A549 (cell line): ENCODE results near the gene PLIN3.

Experiments
- BCL3 ChIP-seq: fragments of >200 bp; sonication (Bioruptor Twin); formaldehyde crosslinking; IDR thresholded peaks from 3 replicates; pipeline ENCODE4 v1.6.1; 2016
- CEBPB ChIP-seq, 2 experiments: fragments of >200 bp in 1 of 2; sonication (Bioruptor Twin) in 1 of 2; formaldehyde crosslinking in 1 of 2; IDR thresholded peaks; 2 replicates each; pipeline ENCODE4 v1.6.1; 2012 to 2016
- CTCF ChIP-seq: fragments of >200 bp; sonication (Bioruptor Twin); formaldehyde crosslinking; IDR thresholded peaks from 3 replicates; pipeline ENCODE4 v1.5.1; 2016
- EP300 ChIP-seq, 2 experiments: fragments of >200 bp; sonication (Bioruptor Twin); formaldehyde crosslinking; IDR thresholded peaks; 2 replicates in 1 of 2; 3 replicates in 1 of 2; pipeline ENCODE4 v1.6.1; 2016 to 2017
- HMGXB4 ChIP-seq: fragments of 250-450 bp; sonication (Bioruptor Pico); IDR thresholded peaks from 2 replicates; pipeline ENCODE4 v1.5.0; 2021; ENCODE audit warnings: mild to moderate bottlenecking, moderate library complexity, borderline replicate concordance
- KDM1A ChIP-seq: fragments of 200-600 bp; sonication (generic); IDR thresholded peaks from 2 replicates; pipeline ENCODE4 v1.6.1; 2016; ENCODE audit warnings: low read depth, mild to moderate bottlenecking
- MAFK ChIP-seq: fragments of 450-650 bp; IDR thresholded peaks from 2 replicates; pipeline ENCODE4 v1.6.1; 2014; ENCODE audit not compliant: partially characterized antibody
- MAZ ChIP-seq: fragments of 150-350 bp; IDR thresholded peaks from 2 replicates; pipeline ENCODE4 v1.6.1; 2014; ENCODE audit warnings: antibody characterized with exemption, low read depth, low read length, borderline replicate concordance
- MYC ChIP-seq: IDR thresholded peaks from 2 replicates; pipeline ENCODE4 v1.6.1; 2012; ENCODE audit warnings: mild to moderate bottlenecking, inconsistent platforms, low read length, improper control_type of control experiment, borderline replicate concordance
- PBX3 ChIP-seq: IDR thresholded peaks from 2 replicates; pipeline ENCODE4 v1.6.1; 2012
- POLR2A ChIP-seq: IDR thresholded peaks from 2 replicates; pipeline ENCODE4 v1.6.1; 2012; ENCODE audit warnings: mild to moderate bottlenecking, low read length
- RCOR1 ChIP-seq: fragments of 150-350 bp; IDR thresholded peaks from 2 replicates; pipeline ENCODE4 v1.6.1; 2014; ENCODE audit warnings: antibody characterized with exemption, low read length, low read depth
- RFX5 ChIP-seq: fragments of 450-650 bp; IDR thresholded peaks from 2 replicates; pipeline ENCODE4 v1.7.1; 2014; ENCODE audit warnings: antibody characterized with exemption, mild to moderate bottlenecking, moderate library complexity
- USF2 ChIP-seq: fragments of 450-650 bp; IDR thresholded peaks from 2 replicates; pipeline ENCODE4 v1.6.1; 2014; ENCODE audit warnings: antibody characterized with exemption

- TF ChIP-seq HMGXB4 (CRISPR knock-in tag) (no peak), EP300 (IDR thresholded peaks at IDR 0.05) (no peak), RCOR1 (no peak), CTCF (no peak), BCL3 (no peak), POLR2A (no peak), KDM1A (no peak), CEBPB (IDR thresholded peaks at IDR 0.05) (no peak), USF2 (no peak), MAFK (no peak), PBX3 (no peak), RFX5 (no peak), MAZ (no peak), MYC (no peak)
Measured at GRCh38 chr19:4814625-4815425, 52.6 kb downstream of the PLIN3 start.
